Spleen (tissue), 7 donors: ENCODE data around the gene KRTAP5-3.

Experiments used
- CTCF ChIP-seq, 11 experiments: fragments of 200-600 bp in 7 of 11; fragments of 450-650 bp in 4 of 11; sonication (generic) in 4 of 11; IDR thresholded peaks in 8 of 11; conservative IDR thresholded peaks in 3 of 11; 1 replicate in 7 of 11; 2 replicates in 4 of 11; pipeline versions ENCODE4 v1.4.0 to v1.8.0; 2016 to 2021; ENCODE audit warnings: antibody characterized with exemption in 11 of 11, inconsistent platforms in 4 of 11, mild to moderate bottlenecking in 1 of 11
- POLR2A ChIP-seq, 3 donors: fragments of 450-650 bp; IDR thresholded peaks; one replicate each; pipeline ENCODE4 v1.5.1; 2017; ENCODE audit warnings: antibody characterized with exemption in 3 of 3, mild to moderate bottlenecking in 1 of 3
- POLR2AphosphoS5 ChIP-seq, 3 donors: sonication (generic); formaldehyde crosslinking; IDR thresholded peaks; one replicate each; pipeline ENCODE4 v1.5.1; 2017; ENCODE audit warnings: antibody characterized with exemption in 3 of 3
- donor health status: DM: no; HTN: no; CAD: no; lungs with moderate emphysema.
- donor health status: DM: no; HTN: no; CAD: no.
- donor health status: DM: no; HTN: no; CAD: no.

DNA sequence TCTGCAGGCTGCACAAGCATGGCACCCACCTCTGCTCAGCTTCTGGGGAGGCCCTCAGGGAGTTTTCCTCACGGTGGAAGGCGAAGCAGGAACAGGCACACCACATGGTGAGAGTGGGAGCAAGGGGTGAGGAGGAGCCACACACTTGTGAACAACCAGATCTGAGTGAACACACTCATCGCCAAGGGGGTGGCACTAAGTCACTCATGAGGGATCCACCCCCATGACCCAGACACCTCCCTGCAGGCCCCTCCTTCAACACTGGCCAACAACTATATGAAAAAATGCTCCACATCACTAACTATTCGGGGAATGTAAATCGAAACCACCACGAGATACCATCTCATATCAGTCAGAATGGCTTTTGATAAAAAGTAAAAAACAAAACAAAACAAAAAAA, 9.4 kb downstream of the KRTAP5-3 start:
- TF ChIP-seq CTCF (IDR thresholded peaks at IDR 0.05 in 8 of 11, conservative IDR thresholded peaks at IDR 0.05 in 3 of 11) = no peak
- no peak for TF ChIP-seq POLR2A (IDR thresholded peaks at IDR 0.05)
- no peak for TF ChIP-seq POLR2AphosphoS5 (IDR thresholded peaks at IDR 0.05)
